Measurements from ENCODE around the gene DUSP6.

GRCh38 chr12:89324437-89324836, 27.9 kb downstream of the DUSP6 start:
- TF ChIP-seq TAF1 (IDR thresholded peaks at IDR 0.05; ENCODE audit: borderline replicate concordance, low read depth, low read length) (no peak), POLR2AphosphoS5 (IDR thresholded peaks at IDR 0.05; ENCODE audit: low read depth, low read length) (no peak)
